ENCODE measurements around the gene EPHA6.

EPHA6 gene

GRCh38 chr3:97291901-97292300, 477.5 kb downstream of the EPHA6 start:
- DNase-seq = no peak

GRCh38 chr3:97293596-97294131, 479.3 kb downstream of the EPHA6 start:
- DNase-seq = no peak

- DNase-seq = no peak
These were observed 482.6 kb downstream of the EPHA6 start for GRCh38 chr3:97297032-97297431.

GRCh38 chr3:97301114-97301513, 486.7 kb downstream of the EPHA6 start:
- DNase-seq = no peak

GRCh38 chr3:97306226-97306625, 491.8 kb downstream of the EPHA6 start:
- no peak for DNase-seq

GRCh38 chr3:97338375-97338774, 524.0 kb downstream of the EPHA6 start:
- no peak for DNase-seq

- no peak for DNase-seq
These were observed 526.5 kb downstream of the EPHA6 start for GRCh38 chr3:97340940-97341339.

GRCh38 chr3:97347780-97348179, 533.4 kb downstream of the EPHA6 start:
- DNase-seq = no peak

- peak in 1 of 14 donors; percentile 77 for DNase-seq
These were observed 536.6 kb downstream of the EPHA6 start for GRCh38 chr3:97350971-97351370.

GRCh38 chr3:97353176-97353575, 538.8 kb downstream of the EPHA6 start:
- DNase-seq = no peak

GRCh38 chr3:97359977-97360376, 545.6 kb downstream of the EPHA6 start:
- no peak for DNase-seq

GRCh38 chr3:97360804-97361203, 546.4 kb downstream of the EPHA6 start:
- DNase-seq = no peak

GRCh38 chr3:97384583-97384982, 570.2 kb downstream of the EPHA6 start:
- DNase-seq = no peak

GRCh38 chr3:97388774-97389173, 574.4 kb downstream of the EPHA6 start:
- DNase-seq = no peak

GRCh38 chr3:97389936-97390335, 575.5 kb downstream of the EPHA6 start:
- no peak for DNase-seq

GRCh38 chr3:97391167-97391566, 576.8 kb downstream of the EPHA6 start:
- no peak for DNase-seq

GRCh38 chr3:97409612-97410011, 595.2 kb downstream of the EPHA6 start:
- DNase-seq = no peak

GRCh38 chr3:97421565-97421964, 607.2 kb downstream of the EPHA6 start:
- no peak for DNase-seq

- DNase-seq = no peak
These were observed 610.6 kb downstream of the EPHA6 start for GRCh38 chr3:97425002-97425401.

- no peak for DNase-seq
These were observed 616.2 kb downstream of the EPHA6 start for GRCh38 chr3:97430601-97431000.

- DNase-seq = no peak
These were observed 618.5 kb downstream of the EPHA6 start for GRCh38 chr3:97432914-97433313.

- DNase-seq = no peak
These were observed 623.7 kb downstream of the EPHA6 start for GRCh38 chr3:97438131-97438530.

GRCh38 chr3:97439373-97439772, 625.0 kb downstream of the EPHA6 start:
- no peak for DNase-seq

GRCh38 chr3:97464035-97464434, 649.6 kb downstream of the EPHA6 start:
- DNase-seq = no peak

- no peak for DNase-seq
These were observed 656.1 kb downstream of the EPHA6 start for GRCh38 chr3:97470481-97470880.

Data from C1 segment of cervical spinal cord (tissue), 14 donors.